ENCODE measurements around the gene PNMA1. TPM values are rescaled to one million over a fixed set of nuclear protein-coding genes. Genes with fewer than 3 reads are reported as not detected.

PNMA1 gene
- total and polyA plus RNA-seq, 9 of the 15 experiments (the other 6 are each of a cell fraction or from before 2014, with no cell fraction given), result 1.7 to 26.4 (median 8.7) TPM

DNA sequence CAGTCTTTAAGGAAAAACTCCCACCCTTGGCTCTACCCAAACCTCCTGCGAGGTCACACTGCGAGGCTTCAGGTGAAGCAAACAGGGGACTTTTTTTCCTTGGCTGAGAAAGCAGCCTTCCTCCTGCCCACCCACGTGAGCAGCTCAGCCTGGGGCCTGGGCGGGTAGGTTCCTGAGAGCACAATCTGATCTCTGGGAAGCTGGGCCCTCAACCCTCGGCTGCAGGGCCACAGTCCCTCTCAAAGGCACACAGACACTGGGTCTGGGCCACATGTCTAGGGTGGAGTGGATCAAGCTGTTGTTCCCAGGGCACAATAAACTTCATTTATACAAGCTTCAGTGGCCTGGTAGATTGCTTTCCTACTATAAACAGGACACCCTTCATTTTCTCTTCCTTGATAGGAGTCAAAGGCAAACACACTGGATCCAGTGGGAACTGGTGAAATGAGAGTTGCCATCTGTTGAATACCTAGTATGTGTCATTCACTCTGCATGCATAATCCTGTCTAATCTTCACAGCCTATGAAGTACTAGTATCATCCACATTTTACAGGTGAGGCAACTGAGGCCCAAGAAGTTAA lies 41.3 kb upstream of the PNMA1 start (continued):
- TF ChIP-seq, protein P1, sequence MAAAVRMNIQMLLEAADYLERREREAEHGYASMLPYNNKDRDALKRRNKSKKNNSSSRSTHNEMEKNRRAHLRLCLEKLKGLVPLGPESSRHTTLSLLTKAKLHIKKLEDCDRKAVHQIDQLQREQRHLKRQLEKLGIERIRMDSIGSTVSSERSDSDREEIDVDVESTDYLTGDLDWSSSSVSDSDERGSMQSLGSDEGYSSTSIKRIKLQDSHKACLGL (CRISPR knock-in tag; IDR thresholded peaks at IDR 0.05; ENCODE audit: borderline replicate concordance, poor library complexity, severe bottlenecking), result peak; percentile 17
- TF ChIP-seq POLR2B (IDR thresholded peaks at IDR 0.05; ENCODE audit: low read depth, partially characterized antibody), result peak; percentile 7
- TF ChIP-seq POLR2G (IDR thresholded peaks at IDR 0.05; ENCODE audit: low read depth, low read length), result peak; percentile 68; the same call in 1 of the 2 replicates
- TF ChIP-seq, protein P2, sequence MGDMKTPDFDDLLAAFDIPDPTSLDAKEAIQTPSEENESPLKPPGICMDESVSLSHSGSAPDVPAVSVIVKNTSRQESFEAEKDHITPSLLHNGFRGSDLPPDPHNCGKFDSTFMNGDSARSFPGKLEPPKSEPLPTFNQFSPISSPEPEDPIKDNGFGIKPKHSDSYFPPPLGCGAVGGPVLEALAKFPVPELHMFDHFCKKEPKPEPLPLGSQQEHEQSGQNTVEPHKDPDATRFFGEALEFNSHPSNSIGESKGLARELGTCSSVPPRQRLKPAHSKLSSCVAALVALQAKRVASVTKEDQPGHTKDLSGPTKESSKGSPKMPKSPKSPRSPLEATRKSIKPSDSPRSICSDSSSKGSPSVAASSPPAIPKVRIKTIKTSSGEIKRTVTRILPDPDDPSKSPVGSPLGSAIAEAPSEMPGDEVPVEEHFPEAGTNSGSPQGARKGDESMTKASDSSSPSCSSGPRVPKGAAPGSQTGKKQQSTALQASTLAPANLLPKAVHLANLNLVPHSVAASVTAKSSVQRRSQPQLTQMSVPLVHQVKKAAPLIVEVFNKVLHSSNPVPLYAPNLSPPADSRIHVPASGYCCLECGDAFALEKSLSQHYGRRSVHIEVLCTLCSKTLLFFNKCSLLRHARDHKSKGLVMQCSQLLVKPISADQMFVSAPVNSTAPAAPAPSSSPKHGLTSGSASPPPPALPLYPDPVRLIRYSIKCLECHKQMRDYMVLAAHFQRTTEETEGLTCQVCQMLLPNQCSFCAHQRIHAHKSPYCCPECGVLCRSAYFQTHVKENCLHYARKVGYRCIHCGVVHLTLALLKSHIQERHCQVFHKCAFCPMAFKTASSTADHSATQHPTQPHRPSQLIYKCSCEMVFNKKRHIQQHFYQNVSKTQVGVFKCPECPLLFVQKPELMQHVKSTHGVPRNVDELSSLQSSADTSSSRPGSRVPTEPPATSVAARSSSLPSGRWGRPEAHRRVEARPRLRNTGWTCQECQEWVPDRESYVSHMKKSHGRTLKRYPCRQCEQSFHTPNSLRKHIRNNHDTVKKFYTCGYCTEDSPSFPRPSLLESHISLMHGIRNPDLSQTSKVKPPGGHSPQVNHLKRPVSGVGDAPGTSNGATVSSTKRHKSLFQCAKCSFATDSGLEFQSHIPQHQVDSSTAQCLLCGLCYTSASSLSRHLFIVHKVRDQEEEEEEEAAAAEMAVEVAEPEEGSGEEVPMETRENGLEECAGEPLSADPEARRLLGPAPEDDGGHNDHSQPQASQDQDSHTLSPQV (IDR thresholded peaks at IDR 0.05), result peak; percentile 90
- TF ChIP-seq, protein P3, sequence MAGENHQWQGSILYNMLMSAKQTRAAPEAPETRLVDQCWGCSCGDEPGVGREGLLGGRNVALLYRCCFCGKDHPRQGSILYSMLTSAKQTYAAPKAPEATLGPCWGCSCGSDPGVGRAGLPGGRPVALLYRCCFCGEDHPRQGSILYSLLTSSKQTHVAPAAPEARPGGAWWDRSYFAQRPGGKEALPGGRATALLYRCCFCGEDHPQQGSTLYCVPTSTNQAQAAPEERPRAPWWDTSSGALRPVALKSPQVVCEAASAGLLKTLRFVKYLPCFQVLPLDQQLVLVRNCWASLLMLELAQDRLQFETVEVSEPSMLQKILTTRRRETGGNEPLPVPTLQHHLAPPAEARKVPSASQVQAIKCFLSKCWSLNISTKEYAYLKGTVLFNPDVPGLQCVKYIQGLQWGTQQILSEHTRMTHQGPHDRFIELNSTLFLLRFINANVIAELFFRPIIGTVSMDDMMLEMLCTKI (IDR thresholded peaks at IDR 0.05; ENCODE audit: partially characterized antibody), result no peak
- 0 out of 4 replicates have a peak, but pooled peaks of 1 of the 2 experiments have one; percentile 8 for TF ChIP-seq NRF1 (conservative IDR thresholded peaks at IDR 0.05 in 1 of 2, IDR thresholded peaks at IDR 0.05 in 1 of 2)
- no peak for TF ChIP-seq HEY1 (CRISPR knock-in tag; IDR thresholded peaks at IDR 0.05; ENCODE audit: borderline replicate concordance)
- TF ChIP-seq MYC (IDR thresholded peaks at IDR 0.05; ENCODE audit: low read depth, low read length), result peak; percentile 68
- TF ChIP-seq MYC (CRISPR knock-in tag; IDR thresholded peaks at IDR 0.05; ENCODE audit: borderline replicate concordance, low read depth), result no peak
- peak; percentile 6; the same call in 1 of the 2 replicates for TF ChIP-seq CXXC5 (CRISPR knock-in tag; IDR thresholded peaks at IDR 0.05)
- TF ChIP-seq, protein P4, sequence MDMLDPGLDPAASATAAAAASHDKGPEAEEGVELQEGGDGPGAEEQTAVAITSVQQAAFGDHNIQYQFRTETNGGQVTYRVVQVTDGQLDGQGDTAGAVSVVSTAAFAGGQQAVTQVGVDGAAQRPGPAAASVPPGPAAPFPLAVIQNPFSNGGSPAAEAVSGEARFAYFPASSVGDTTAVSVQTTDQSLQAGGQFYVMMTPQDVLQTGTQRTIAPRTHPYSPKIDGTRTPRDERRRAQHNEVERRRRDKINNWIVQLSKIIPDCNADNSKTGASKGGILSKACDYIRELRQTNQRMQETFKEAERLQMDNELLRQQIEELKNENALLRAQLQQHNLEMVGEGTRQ (CRISPR knock-in tag; IDR thresholded peaks at IDR 0.05), result peak; percentile 74
- TF ChIP-seq, protein P5, sequence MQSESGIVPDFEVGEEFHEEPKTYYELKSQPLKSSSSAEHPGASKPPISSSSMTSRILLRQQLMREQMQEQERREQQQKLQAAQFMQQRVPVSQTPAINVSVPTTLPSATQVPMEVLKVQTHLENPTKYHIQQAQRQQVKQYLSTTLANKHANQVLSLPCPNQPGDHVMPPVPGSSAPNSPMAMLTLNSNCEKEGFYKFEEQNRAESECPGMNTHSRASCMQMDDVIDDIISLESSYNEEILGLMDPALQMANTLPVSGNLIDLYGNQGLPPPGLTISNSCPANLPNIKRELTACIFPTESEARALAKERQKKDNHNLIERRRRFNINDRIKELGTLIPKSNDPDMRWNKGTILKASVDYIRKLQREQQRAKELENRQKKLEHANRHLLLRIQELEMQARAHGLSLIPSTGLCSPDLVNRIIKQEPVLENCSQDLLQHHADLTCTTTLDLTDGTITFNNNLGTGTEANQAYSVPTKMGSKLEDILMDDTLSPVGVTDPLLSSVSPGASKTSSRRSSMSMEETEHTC (IDR thresholded peaks at IDR 0.05), result no peak
- peak; percentile 70 for TF ChIP-seq BHLHE40 (IDR thresholded peaks at IDR 0.05; ENCODE audit: low read length)
- TF ChIP-seq TBP (optimal IDR thresholded peaks at IDR 0.05; ENCODE audit: low read depth, low read length), result peak; percentile 14
- TF ChIP-seq, protein P6, sequence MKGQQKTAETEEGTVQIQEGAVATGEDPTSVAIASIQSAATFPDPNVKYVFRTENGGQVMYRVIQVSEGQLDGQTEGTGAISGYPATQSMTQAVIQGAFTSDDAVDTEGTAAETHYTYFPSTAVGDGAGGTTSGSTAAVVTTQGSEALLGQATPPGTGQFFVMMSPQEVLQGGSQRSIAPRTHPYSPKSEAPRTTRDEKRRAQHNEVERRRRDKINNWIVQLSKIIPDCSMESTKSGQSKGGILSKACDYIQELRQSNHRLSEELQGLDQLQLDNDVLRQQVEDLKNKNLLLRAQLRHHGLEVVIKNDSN (CRISPR knock-in tag; IDR thresholded peaks at IDR 0.05), result peak; percentile 74
- TF ChIP-seq, protein P7, sequence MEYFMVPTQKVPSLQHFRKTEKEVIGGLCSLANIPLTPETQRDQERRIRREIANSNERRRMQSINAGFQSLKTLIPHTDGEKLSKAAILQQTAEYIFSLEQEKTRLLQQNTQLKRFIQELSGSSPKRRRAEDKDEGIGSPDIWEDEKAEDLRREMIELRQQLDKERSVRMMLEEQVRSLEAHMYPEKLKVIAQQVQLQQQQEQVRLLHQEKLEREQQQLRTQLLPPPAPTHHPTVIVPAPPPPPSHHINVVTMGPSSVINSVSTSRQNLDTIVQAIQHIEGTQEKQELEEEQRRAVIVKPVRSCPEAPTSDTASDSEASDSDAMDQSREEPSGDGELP (CRISPR knock-in tag; IDR thresholded peaks at IDR 0.05; ENCODE audit: borderline replicate concordance), result 0 out of 2 replicates have a peak, but pooled peaks have one; percentile 18
